Measurements from ENCODE around the gene ARPC5.

DNA sequence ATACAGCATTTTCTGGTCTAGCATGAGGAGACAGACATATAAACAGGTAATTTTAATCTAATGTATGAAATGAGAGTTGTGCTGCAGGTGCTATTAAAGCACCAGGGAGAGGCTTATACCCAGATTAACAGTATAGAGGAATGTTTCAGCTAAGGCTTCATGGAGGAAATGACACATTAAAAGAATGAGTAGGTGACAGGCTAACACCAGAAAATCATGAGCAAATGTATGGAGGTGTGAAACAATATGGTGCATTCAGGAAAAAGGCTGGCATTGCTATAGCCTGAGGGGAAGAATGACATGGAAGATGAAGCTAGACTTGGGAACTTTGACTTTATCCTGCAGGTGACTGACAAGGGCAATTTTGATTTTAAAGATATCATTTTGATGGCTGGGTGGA lies 7.0 kb downstream of the ARPC5 start:
- TF ChIP-seq, protein P1, sequence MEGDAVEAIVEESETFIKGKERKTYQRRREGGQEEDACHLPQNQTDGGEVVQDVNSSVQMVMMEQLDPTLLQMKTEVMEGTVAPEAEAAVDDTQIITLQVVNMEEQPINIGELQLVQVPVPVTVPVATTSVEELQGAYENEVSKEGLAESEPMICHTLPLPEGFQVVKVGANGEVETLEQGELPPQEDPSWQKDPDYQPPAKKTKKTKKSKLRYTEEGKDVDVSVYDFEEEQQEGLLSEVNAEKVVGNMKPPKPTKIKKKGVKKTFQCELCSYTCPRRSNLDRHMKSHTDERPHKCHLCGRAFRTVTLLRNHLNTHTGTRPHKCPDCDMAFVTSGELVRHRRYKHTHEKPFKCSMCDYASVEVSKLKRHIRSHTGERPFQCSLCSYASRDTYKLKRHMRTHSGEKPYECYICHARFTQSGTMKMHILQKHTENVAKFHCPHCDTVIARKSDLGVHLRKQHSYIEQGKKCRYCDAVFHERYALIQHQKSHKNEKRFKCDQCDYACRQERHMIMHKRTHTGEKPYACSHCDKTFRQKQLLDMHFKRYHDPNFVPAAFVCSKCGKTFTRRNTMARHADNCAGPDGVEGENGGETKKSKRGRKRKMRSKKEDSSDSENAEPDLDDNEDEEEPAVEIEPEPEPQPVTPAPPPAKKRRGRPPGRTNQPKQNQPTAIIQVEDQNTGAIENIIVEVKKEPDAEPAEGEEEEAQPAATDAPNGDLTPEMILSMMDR (conservative IDR thresholded peaks at IDR 0.05) = no peak
- no peak for TF ChIP-seq ZFX (IDR thresholded peaks at IDR 0.05)

Measured in C4-2B (cell line).